Tibial nerve (tissue), 4 donors: ENCODE results near the gene OR1D5.

Experiments
- CTCF ChIP-seq, 5 experiments: fragments of 200-600 bp in 3 of 5; fragments of 450-650 bp in 2 of 5; sonication (generic) in 3 of 5; IDR thresholded peaks; one replicate each; pipeline ENCODE4 v1.5.1; 2016 to 2019; ENCODE audit warnings: antibody characterized with exemption in 5 of 5, mild to moderate bottlenecking in 3 of 5, moderate library complexity in 2 of 5
- EP300 ChIP-seq, 2 donors: sonication (generic); formaldehyde crosslinking; IDR thresholded peaks; one replicate each; pipeline ENCODE4 v1.6.1; 2017; ENCODE audit warnings: antibody characterized with exemption in 2 of 2, mild to moderate bottlenecking in 1 of 2
- POLR2A ChIP-seq, 2 donors: fragments of 450-650 bp; IDR thresholded peaks; one replicate each; pipeline ENCODE4 v1.6.1; 2017; ENCODE audit warnings: antibody characterized with exemption in 2 of 2, mild to moderate bottlenecking in 2 of 2, moderate library complexity in 2 of 2

- TF ChIP-seq CTCF (IDR thresholded peaks at IDR 0.05) (no peak), EP300 (IDR thresholded peaks at IDR 0.05) (no peak), POLR2A (IDR thresholded peaks at IDR 0.05) (no peak)
Observed at GRCh38 chr17:3020381-3020780, 43.0 kb downstream of the OR1D5 start.
